ENCODE results near the gene MICU2.

Gene MICU2

DNA sequence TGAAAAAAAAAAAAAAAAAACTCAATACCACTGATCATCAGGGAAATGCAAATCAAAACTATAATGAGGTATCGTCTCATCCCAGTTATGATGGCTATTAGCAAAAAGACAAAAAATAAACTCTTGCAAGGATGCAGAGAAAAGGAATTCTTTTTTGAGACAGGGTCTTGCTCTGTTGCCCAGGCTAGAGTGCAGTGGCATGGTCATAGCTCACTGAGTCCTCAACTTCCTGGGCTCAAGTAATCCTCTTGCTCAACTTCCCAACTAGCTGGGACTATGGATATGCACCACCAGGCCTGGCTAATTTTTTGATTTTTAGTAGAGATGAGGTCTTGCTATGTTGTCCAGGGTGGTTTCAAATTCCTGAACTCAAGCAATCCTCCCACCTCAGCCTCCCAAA, 59.5 kb downstream of the MICU2 start:
- DNase-seq, result no peak

DNA sequence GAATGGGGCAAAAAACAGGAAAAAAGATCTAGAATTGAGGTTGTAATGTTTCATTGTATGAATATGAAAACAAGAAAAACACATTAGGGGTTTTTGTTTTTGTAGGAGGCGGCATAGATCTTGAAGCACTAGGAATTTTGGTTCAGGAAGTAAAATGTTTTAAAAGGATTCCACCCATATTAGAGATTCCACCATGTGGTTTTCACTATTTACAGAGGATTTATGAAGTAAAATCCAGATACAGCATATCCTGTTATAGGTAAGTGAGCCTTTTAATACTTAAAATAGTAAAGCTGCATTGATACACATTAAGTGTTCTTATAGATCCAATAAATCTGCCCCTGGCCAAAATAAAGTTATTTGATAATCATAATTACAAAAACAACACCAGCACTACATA, 61.4 kb downstream of the MICU2 start:
- DNase-seq, result no peak

DNA sequence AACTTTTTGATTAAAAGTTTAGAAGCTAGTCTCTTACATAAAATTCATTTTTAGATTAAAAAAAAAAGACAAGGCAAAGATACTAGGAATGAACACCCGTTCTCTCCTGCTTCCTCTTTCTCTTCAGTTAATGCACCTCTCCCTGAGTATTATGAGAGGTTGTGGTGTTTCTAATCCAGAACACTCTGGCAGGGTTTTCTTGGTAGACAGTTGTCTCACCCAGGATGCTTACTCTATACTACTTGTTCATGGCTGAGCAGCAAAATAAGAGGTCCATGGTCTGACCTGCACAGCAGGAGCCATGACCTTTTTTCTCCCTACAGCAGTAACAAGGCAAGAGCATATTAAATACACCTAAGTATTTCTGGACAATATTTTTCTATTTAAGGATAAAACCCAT, 62.0 kb downstream of the MICU2 start:
- no peak for DNase-seq

DNA sequence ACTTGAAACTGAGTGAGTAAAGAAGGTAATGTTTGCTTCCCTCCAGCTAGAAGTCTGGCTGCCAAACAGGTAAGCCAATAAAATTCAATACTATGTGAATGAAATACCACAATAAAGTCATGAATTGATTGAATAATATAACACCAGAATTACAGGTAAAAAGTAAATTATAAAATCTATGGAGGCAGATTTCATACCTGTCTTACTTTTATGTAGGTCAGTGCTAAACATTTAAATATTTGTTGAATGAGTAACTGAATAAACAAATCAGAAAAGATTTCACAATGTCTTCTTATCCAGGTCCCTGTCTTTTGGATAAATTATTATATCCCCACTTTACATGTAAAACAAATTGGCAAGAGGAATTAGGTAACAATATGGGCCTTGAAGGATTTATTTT, 62.7 kb downstream of the MICU2 start:
- no peak for DNase-seq

DNA sequence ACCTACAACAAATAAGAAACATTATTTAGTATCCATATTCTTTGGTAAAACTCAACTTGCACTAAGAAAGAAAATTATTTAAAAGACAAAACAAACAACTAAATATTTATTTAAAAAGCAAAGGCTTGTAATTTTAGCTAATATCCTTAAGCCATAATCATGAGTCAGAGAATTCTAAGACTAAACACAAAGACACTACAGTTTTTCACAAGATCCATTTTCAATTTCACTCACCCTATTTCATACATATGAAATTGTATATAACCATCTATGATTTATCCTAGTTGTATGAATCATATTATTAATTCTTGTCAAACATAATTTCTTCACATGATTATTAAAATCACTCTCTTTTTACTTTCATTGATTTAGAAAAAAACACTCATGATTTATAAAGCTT, 64.3 kb downstream of the MICU2 start:
- DNase-seq, result no peak

DNA sequence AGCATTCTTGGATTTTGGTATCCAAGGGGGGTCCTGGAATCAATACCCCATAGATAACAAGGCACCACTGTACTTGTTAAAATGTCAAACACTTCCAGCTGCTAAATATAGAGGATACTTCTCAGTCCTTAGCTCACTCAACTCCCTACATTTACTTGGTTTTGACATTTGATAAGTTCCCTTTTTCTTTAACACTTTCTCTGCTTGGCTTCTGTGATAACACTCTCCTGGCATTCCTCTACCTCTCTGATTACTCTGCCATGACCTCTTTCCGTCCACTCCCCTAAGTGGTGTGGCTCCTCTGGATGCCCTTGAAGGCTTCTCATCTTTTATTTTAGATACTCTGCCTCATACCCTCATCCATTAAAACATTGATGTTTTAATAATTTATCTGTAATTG, 65.2 kb downstream of the MICU2 start:
- no peak for DNase-seq

DNA sequence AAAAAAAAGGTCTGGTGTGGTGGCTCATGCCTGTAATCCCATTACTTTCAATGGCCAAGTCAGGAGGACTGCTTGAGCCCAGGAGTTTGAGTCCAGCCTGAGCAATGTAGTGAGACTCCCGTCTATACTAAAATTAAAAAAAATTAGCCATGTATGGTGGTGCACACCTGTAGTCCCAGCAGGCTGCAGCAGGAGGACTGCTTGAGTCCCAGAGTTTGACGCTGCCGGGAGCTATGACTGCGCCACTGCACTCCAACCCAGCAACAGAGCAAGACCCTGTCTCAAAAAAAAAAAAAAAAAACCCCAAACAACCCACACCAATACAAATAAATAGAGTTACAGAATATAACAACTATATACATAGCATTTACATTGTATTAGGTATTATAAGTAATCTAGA, 65.7 kb downstream of the MICU2 start:
- no peak for DNase-seq

DNA sequence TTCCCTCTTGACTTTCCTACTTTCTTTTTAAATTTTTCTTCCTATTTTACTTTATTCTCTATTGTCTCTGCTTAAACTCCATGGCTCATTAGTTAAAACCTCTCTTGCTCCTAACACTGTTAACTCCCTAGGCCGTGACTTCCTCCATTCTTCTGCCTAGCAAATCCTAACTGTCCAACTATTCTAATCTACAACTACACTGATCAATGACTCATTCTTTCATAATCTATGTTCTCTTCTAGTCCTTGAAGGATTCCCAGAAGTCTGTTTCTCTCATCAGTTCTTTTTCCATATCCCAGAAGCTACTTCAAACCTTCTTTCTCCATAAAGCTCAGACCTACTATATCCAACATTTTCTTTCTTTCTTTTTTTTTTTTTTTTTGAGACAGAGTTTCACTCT, 66.9 kb downstream of the MICU2 start:
- no peak for DNase-seq

DNA sequence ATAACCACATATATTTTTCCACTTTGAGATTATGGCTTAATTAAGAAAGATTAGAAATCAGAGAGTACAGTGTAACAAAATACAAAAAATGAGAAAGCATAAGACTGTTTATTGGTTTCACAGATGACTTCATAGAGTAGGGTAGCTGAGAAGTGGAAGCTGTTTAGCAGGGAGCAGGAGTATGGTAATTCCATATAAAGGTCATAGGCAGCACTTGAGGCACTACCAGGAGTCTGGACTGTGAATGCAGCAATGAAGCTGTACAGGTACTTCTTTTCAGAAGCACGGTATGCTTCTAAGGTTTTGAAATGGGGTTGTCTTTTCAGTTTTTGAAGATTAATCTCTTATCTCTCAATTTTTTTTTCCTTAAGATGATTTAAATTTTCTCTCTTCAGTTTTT, 69.2 kb downstream of the MICU2 start:
- DNase-seq, result no peak

DNA sequence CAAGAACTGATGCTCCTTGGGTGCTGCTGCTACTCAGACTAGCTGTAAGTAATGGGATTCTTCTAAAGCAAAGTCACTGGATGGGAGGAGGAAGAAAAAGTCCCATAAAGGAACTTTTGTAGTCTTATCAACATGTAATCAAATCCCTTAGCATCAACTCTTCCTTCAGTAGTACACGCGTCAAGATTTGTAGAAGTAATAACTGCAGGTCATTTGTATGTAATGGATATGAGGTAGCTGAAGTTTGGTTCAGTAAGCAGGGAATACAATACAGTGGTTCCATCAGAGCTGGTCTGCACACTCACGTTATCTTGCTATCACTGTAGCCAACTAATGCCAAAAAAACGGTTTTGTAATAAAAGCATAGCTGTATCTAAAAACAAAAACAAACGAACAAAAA, 72.5 kb downstream of the MICU2 start:
- no peak for DNase-seq

DNA sequence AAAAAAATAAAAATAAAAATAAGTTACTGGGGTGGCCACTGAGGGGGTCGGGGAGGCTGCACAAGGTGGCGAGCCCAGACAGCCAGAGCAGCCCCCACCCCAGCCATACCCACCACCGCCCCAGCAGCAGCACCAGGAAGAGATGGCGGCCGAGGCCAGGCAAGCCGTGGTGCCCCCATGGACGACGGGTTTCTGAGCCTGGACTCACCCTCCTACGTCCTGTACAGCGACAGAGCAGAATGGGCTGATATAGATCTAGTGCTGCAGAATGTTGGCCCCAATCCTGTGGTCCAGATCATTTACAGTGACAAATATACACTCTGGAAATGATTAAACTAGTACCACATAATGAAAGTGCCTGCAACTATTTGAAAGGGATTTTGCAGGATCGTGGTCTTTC, 73.3 kb downstream of the MICU2 start:
- DNase-seq, result no peak

DNA sequence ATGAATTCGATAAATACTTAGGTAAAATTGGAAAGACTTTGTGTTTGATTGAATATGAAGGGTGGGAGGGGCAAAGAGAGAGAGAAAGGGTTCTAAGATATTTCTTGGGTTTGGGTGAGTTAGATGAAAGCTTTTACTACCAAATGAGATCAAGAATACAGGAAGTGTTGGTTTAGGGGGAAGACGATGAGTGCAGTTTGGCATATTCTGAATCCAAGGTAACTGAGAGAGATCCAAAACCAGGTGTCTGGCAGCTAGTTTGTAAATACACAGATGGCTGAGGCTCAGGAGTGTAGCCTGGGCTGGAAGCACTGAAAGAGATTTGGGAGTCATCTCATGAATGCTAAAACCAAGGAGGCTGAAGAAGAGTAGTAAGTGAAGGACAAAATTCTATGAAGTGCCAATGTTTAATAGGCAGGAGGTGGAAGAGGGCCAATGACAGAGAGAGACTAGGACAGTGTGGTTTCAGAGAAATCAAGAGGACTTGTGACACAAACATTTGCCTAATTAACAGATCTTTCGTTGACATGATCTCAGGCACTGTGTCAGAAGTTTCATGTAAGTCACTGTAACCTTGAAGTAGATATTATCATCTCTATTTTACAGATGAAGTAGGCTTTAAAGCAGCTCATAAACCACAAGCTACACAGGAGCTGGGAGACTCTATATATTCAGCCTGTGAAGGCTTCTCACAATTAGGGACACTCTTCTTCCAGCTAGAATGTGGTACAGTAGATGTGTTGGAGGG, 74.7 kb downstream of the MICU2 start:
- DNase-seq, result no peak

DNA sequence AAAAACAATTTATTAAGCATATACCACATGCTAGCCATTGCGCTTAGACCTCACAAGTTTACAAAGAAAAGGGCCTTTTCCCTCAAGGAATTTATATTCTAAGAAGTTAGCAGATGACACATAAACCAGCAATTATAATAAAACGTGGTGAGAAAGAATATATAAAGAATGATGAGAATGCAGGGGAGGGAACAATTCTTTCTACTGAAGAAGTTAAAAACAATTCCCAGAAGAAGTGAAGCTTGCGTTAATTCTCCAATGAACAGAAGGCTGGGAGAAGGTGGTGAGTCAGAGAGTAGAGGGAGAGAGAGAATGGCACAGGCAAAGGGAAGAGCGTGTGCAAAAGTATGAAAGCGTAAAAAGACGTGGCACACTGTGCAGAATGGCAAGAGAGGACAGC, 75.4 kb downstream of the MICU2 start:
- no peak for DNase-seq

DNA sequence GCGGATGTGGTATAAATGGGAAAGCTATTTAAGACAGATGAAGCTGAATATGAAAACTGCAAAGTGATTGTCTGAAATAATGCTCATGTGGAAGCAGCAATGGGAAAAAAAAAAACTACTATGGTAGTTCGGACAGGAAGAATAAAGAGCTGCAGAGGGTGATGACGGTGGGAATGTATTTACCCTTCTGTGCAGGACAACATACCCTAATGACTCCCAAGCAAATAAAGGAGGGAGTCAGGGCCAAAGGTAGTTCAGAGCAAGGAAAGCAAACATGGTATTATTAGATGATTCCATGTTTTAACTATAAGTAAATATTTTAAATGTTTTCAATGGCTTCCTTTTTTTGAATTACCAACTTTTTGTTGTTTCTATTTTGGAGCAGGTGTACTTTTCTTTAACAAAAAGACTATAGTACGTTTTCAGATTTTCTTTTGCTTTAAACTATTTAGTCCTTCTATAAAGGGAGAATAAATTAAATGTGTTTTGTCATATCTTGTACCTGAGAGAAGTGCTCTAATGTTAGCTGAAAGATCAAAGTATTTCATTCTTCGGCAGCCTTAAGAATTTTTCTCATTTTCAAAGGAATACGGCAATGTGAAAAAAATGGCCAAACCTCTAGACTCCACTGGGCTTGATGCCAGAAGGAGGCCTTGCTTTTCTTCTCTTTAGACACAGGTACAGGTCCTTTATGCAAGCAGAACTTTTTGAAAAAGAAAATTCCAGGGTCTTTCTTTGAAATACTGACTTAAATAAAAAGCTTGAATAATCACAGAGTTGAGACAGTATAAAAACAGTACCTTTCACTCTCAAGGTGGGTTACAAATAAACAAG, 77.0 kb downstream of the MICU2 start:
- no peak for DNase-seq

DNA sequence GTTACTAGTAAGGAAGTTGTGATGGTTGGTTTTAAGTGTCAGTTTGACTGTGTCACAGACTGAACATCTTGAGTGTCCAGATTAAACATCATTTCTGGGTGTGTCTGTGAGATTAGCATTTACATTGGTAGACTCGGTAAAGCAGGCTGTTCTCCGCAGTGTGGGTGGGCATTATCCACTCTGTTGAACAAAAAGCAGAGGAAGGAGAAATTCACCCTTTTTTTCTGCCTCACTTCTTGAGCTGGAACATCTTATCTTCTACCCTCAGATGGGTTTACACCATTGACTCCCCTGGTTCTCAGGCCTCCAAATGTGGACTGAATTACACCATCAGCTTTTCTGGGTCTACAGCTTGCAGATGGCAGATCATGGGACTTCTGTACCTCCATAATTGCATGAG, 81.1 kb downstream of the MICU2 start:
- no peak for DNase-seq

DNA sequence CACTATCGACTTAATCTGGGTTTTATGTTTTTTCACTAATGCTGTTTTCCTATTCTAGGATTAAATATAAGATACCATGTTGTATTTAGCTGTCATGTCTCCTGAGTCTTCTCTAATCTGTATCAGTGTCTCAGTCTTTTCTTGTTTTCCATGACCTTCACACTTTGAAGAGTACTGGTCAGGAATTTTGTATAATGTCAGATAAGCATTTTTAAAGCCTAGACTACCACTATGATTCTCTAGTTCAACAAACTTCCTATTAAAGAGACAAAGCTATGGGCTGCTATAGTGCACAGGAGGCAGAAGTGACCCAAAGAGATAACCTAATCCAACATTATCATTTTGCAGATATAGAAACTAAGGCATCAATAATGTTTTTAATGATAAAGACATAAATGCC, 81.8 kb downstream of the MICU2 start:
- DNase-seq, result no peak

DNA sequence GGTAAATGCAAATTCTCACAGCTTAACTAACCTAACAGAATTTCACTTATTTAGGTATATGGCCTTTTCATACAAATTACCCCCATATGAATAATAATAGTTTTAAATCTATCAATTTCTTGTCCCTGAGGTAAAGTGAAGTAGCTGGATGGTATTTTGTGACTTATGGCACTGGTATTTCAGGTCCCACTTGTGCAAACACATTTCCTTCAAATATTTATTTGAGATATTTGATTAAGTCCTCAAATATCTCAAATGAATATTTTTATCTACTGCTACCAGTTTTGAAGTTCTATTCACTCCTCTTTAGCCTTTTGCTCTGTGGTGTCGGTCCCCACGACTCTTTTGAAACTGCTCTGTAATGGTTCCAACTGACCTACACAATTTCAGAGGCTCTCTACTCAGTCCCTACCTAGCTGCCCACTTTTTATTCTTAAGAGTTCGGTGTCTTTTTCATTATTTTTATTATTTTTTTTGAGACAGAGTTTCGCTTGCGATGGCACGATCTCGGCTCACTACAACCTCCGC, 85.3 kb downstream of the MICU2 start:
- no peak for DNase-seq

DNA sequence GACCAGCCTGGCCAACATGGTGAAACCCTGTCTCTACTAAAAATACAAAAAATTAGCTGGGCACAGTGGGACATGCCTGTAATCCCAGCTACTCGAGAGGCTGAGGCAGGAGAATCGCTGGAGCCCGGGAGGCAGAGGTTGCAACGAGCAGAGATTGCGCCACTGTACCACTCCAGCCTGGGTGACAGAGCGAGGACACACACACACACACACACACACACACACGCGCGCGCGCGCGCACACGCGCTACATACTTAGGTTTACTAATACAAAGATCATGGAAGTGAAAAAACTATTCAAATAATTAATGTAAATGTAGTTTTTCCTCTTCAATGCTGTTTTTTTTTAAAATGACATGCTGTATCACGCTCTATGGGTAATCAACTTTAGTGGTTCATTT, 86.4 kb downstream of the MICU2 start:
- DNase-seq, result no peak

DNA sequence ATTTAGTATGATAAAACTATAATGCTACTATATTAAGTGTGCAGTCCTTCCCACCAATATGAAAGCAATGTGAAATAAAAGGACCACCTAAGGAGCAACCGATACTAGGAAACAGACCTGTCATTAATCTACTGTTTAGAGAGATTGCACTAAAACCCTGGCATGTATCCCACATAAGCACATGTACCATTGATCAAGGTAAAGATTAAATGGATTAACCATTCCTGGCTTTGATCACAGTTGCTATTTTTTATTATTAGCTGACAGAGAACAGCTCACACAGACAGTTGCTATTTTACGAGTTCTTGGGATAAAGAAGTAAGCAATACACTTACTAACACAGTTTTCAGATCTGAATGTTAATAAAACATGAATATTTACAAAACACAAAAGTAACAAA, 87.2 kb downstream of the MICU2 start:
- DNase-seq, result no peak

DNA sequence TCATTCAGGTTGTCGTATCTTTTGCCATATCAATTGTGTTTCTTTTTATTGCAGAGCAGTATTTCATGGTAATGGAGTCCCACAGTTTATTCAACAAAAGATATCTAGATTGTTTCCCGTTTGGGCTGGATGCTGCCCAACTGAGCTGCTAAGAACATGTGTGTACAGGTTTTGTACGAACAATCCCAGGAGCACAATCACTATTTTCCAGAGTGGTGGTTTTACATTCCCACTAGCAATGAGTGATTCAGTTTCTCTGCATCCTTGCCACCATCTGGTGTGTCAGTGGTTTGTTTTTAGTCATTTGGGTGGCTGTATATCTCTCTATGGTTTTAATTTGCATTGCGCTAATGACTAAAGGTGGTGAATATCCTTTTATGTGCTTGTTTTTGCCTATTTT, 92.1 kb downstream of the MICU2 start:
- no peak for DNase-seq

DNA sequence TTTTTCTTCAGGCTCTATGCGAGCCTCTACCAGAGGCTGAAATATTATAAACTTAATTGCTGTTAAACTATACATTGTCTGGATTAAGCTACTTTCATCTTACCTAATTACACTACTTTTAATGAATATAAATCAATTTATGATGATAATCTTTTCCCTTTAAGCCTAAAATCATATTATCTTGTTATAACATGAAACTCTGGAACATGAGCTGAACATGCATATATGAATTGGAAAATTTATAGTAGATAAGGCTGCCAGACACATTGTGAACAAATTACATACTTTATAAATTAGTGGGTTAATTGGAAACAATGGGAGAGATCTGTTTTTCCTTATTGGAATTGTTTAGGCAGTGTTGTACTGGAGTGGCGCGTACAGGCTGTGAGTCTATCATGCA, 99.6 kb downstream of the MICU2 start:
- no peak for DNase-seq

DNA sequence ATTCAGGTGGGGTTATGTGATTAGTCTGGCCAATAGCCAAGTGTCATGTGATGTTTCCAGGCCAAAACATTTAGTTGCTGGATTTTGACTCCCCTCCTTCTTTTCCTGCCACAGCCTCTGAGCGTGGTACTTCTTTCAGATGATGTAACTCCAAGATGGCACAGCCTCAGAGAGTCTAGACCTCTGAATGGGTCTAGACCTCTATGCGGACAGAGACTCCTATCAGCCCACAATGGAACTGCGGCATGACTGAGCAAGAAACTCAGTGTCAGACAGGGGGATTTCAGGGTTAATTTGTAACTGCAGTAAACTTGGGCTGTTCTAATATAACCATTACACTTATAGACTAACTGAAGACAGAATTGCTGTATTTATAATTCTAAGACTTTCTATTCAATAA, 102.3 kb downstream of the MICU2 start:
- DNase-seq, result no peak

DNA sequence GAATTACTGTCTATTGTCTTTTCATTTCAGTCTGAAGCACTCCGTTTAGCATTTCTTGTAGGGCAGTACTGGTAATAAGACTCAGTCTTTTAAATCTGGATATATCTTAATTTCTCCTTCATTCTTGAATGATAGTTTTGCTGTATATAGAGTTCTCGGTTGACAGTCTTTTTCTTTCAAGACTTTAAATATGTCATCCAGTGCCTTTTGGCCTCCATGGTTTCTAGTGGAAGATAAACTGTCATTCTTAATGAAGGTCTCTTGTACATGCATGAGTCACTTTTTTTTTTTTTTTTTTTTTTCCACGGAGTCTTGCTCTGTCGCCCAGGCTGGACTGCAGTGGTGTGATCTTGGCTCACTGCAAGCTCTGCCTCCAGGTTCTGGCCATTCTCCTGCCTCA, 117.6 kb downstream of the MICU2 start:
- DNase-seq, result no peak

DNA sequence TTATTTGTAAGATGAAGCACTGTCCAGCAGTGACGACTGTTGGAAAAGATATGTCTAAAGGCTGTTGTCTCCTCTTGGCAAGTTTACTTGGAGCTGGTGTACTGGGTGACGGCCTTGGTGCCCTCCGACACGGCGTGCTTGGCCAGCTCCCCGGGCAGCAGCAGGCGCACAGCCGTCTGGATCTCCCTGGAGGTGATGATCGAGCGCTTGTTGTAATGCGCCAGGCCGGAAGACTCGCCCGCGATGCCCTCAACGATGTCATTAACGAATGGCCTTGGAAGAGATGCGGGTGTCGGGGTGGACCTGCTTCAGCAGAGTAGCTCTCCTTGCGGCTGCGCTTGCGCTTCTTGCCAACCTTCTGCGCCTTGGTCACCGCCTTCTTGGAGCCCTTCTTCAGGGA, 120.2 kb downstream of the MICU2 start:
- DNase-seq, result no peak

DNA sequence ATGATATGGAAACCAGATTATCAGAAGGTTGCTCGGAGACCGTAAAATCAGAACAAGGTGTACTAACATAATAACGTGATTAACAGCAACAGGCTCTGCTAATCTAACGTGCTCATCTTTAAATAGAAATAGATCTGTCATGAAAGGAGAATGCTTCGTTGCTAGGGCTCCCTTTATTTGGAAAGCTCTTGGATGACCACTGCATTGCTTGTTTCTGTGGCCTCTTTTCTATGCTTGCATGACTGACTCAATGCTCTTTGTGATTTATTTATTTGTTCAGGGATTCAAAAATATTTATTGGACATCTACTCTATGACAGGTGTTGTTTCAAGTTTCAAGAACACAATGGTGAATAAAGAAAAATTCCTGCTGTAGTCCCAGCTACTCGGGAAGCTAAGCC, 122.6 kb downstream of the MICU2 start:
- no peak for DNase-seq
